ENCODE measurements around the gene FOXJ1. TPM values are rescaled to one million over a fixed set of nuclear protein-coding genes. Genes with fewer than 3 reads are reported as not detected.
A peak's percentile ranks its signal among the peaks of the same experiment; 100 is the strongest.

Gene FOXJ1
- polyA plus RNA-seq, 2 of the 4 experiments (the other 2 are of a cell fraction) = 0.09 to 0.50 TPM

DNA sequence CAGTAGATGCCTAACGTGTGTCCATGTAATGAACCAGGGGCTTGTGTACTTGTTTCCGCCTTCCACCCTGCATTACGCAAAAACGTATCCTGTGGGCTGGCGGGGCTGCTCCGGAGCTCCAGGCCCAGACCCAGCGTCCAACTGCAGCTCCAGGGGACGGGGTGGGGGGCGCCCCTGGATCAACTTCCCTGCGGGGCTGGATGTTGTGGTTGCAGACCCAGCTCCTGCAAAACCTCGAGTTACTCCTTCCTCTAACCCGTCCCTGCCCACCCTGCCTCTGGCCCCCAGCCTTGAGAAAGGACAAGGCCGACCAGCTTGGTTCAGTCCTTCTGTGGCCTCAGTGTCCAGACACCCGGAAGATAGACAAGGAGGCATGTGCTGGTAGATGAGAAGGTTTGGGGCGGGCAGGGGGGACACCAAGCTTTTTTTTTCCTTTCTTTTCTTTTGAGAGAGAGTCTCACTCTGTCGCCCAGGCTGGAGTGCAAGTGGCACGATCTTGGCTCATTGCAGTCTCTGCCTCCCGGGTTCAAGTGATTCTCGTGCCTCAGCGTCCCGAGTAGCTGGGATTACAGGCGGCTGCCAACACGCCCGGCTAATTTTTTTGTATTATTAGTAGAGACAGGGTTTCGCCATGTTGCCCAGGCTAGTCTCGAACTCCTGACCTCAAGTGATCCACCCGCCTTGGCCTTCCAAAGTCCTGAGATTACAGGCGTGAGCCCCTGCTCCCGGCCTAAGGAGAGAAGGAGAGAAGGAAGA, 36.7 kb downstream of the FOXJ1 start:
- ATAC-seq = no peak; a peak in 1 of 6 replicates
- TF ChIP-seq ZNF302 (CRISPR knock-in tag; IDR thresholded peaks at IDR 0.05) (no peak), HOXB13 (CRISPR knock-in tag; IDR thresholded peaks at IDR 0.05; ENCODE audit: low read depth) (no peak), ESRRA (IDR thresholded peaks at IDR 0.05; ENCODE audit: borderline replicate concordance, low read length) (no peak), HOXA7 (CRISPR knock-in tag; IDR thresholded peaks at IDR 0.05) (no peak), TP53 (CRISPR knock-in tag; IDR thresholded peaks at IDR 0.05) (no peak), EHMT2 (IDR thresholded peaks at IDR 0.05; ENCODE audit: low read depth) (0 out of 2 replicates have a peak, but pooled peaks have one; percentile 30), CBX8 (IDR thresholded peaks at IDR 0.05) (no peak), HEYL (CRISPR knock-in tag; IDR thresholded peaks at IDR 0.05) (no peak)
- TF ChIP-seq, protein P1, sequence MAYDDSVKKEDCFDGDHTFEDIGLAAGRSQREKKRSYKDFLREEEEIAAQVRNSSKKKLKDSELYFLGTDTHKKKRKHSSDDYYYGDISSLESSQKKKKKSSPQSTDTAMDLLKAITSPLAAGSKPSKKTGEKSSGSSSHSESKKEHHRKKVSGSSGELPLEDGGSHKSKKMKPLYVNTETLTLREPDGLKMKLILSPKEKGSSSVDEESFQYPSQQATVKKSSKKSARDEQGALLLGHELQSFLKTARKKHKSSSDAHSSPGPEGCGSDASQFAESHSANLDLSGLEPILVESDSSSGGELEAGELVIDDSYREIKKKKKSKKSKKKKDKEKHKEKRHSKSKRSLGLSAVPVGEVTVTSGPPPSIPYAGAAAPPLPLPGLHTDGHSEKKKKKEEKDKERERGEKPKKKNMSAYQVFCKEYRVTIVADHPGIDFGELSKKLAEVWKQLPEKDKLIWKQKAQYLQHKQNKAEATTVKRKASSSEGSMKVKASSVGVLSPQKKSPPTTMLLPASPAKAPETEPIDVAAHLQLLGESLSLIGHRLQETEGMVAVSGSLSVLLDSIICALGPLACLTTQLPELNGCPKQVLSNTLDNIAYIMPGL (CRISPR knock-in tag; IDR thresholded peaks at IDR 0.05; ENCODE audit: borderline replicate concordance) = no peak
- TF ChIP-seq, protein P2, sequence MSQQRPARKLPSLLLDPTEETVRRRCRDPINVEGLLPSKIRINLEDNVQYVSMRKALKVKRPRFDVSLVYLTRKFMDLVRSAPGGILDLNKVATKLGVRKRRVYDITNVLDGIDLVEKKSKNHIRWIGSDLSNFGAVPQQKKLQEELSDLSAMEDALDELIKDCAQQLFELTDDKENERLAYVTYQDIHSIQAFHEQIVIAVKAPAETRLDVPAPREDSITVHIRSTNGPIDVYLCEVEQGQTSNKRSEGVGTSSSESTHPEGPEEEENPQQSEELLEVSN (IDR thresholded peaks at IDR 0.05; ENCODE audit: borderline replicate concordance, low read depth) = peak; percentile 29; the same call in 1 of the 2 replicates
- 87% methylated on average over 29 of the region's 29 CpGs for WGBS (ENCODE audit: missing lambda C conversion rate)
- H3K27ac ChIP-seq = peak overlapping the region; percentile 84 to 87
- ChIA-PET POLR2A (interaction anchor here (0.6 to 1.3 kb wide), 6 partner anchors 11 to 249 kb away, joined by 3 to 4 read pairs (median 4); partner anchors contain the start of genes MRPL38, SRP68, UBALD2 and WBP2), CTCF (interaction anchor here (0.7 to 38.7 kb wide), 18 partner anchors 8 to 305 kb away, joined by 3 to 755 read pairs (median 5); no protein-coding TSS in a partner anchor)
- H3K4me3 ChIP-seq = peak overlapping the region; percentile 69
- no peak for FAIRE-seq
- peak overlapping the region; percentile 82 for H3K4me2 ChIP-seq
- no peaks in the 10 kb centered on the region for H3K9me3 ChIP-seq
- peaks cover 11% of the 10 kb centered on the region for H3K4me1 ChIP-seq
- DNase-seq (ENCODE audit: low read depth in 1 of 2, low spot score in 1 of 2) = no peak

DNA sequence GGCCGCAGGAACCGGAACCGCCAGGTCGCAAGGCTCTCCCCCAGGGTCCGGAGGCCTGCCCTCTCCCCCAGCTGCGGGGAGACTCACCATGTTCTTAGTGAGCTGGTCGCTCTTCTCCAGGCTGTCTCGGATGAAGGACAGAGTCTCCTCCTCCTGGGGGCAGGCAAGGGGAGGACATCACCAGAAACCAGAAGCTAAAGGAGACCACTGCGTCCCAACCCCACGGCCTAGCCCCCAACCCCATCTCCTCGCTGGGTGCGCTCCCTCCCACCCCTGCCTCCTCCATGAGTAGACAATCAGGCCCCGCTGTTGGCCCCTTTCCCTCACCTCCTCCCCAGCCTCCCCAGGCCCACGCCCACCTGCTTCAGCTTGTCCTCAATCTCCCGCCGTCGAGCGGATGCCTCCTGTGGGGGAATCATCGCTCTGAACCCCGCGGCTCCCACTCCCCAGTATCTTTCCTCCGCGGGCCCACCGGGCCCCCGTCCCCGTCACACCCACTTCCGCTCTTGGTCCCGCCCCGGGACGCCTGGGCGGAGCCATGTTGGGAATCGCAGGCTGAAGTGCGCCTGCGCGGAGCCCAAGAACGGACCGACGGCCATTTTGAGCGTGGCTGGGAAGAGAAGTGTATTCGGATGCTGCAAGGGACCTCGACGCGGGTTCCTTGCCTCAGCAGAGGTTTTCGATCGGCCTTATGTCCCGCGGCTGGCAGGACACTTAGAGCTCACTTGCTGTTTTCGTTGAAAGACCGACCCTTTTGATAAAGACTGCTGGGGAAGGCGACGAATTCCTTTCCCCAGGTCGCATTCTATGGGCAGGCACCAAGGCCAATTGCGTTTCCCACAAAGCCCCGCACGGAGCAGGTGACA, 37.5 kb downstream of the FOXJ1 start, which contains the start of gene EXOC7:
TSS of gene EXOC7 (minus strand) at position 514 of the 866 bp plus-strand sequence. CDS start at position 419, 95 bp downstream.
- peak; percentile 93 to 96 for ATAC-seq
- H3K9me3 ChIP-seq = no peaks in the 10 kb centered on the region
- CTCF ChIA-PET = interaction anchor here (0.7 to 38.7 kb wide), 19 partner anchors 8 to 305 kb away, joined by 3 to 755 read pairs (median 5); partner anchors contain the start of gene ZACN
- peak; percentile 95 for DNase-seq (ENCODE audit: low read depth in 1 of 2, low spot score in 1 of 2)
- H3K27ac ChIP-seq = peak within 1 kb of the TSS; percentile 84 to 87
- POLR2A ChIA-PET = interaction anchor here (0.6 to 1.3 kb wide), 7 partner anchors 12 to 248 kb away, joined by 3 to 5 read pairs (median 4); partner anchors contain the start of genes MRPL38, SRP68, UBALD2 and WBP2
- H3K4me3 ChIP-seq = peak within 1 kb of the TSS; percentile 69
- no peak for FAIRE-seq
- WGBS (ENCODE audit: missing lambda C conversion rate) = 6% methylated on average over 48 of the region's 55 CpGs
- H3K4me2 ChIP-seq = peak within 1 kb of the TSS; percentile 82
- peaks cover 11% of the 10 kb centered on the region for H3K4me1 ChIP-seq
- TF ChIP-seq, protein P3, sequence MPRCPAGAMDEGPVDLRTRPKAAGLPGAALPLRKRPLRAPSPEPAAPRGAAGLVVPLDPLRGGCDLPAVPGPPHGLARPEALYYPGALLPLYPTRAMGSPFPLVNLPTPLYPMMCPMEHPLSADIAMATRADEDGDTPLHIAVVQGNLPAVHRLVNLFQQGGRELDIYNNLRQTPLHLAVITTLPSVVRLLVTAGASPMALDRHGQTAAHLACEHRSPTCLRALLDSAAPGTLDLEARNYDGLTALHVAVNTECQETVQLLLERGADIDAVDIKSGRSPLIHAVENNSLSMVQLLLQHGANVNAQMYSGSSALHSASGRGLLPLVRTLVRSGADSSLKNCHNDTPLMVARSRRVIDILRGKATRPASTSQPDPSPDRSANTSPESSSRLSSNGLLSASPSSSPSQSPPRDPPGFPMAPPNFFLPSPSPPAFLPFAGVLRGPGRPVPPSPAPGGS (IDR thresholded peaks at IDR 0.05) = peak; percentile 71; the same call in 2 of the 3 replicates
- peak; percentile 83 for TF ChIP-seq PHF8 (IDR thresholded peaks at IDR 0.05; ENCODE audit: borderline replicate concordance, low read depth)
- no peak for TF ChIP-seq HOXB5 (CRISPR knock-in tag; IDR thresholded peaks at IDR 0.05)
- TF ChIP-seq MYC (IDR thresholded peaks at IDR 0.05; ENCODE audit: borderline replicate concordance, low read length) = no peak
- TF ChIP-seq MAFK (IDR thresholded peaks at IDR 0.05; ENCODE audit: partially characterized antibody) = no peak
- TF ChIP-seq EHF (CRISPR knock-in tag; IDR thresholded peaks at IDR 0.05) = no peak
- TF ChIP-seq POLR2A (IDR thresholded peaks at IDR 0.05; ENCODE audit: low read length) = peak; percentile 85
- TF ChIP-seq ESRRA (IDR thresholded peaks at IDR 0.05; ENCODE audit: borderline replicate concordance, low read length) = no peak
- TF ChIP-seq, protein P2 (IDR thresholded peaks at IDR 0.05; ENCODE audit: borderline replicate concordance, low read depth) = peak; percentile 88
- TF ChIP-seq JUN (IDR thresholded peaks at IDR 0.05) = peak; percentile 67 to 87; a peak in 4 of 5 replicates
- TF ChIP-seq, protein P4, sequence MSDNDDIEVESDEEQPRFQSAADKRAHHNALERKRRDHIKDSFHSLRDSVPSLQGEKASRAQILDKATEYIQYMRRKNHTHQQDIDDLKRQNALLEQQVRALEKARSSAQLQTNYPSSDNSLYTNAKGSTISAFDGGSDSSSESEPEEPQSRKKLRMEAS (IDR thresholded peaks at IDR 0.05) = peak; percentile 91
- 0 out of 2 replicates have a peak, but pooled peaks have one; percentile 36 for TF ChIP-seq TFCP2L1 (CRISPR knock-in tag; IDR thresholded peaks at IDR 0.05)
- TF ChIP-seq, protein P1 (CRISPR knock-in tag; IDR thresholded peaks at IDR 0.05; ENCODE audit: borderline replicate concordance) = no peak
- TF ChIP-seq, protein P5, sequence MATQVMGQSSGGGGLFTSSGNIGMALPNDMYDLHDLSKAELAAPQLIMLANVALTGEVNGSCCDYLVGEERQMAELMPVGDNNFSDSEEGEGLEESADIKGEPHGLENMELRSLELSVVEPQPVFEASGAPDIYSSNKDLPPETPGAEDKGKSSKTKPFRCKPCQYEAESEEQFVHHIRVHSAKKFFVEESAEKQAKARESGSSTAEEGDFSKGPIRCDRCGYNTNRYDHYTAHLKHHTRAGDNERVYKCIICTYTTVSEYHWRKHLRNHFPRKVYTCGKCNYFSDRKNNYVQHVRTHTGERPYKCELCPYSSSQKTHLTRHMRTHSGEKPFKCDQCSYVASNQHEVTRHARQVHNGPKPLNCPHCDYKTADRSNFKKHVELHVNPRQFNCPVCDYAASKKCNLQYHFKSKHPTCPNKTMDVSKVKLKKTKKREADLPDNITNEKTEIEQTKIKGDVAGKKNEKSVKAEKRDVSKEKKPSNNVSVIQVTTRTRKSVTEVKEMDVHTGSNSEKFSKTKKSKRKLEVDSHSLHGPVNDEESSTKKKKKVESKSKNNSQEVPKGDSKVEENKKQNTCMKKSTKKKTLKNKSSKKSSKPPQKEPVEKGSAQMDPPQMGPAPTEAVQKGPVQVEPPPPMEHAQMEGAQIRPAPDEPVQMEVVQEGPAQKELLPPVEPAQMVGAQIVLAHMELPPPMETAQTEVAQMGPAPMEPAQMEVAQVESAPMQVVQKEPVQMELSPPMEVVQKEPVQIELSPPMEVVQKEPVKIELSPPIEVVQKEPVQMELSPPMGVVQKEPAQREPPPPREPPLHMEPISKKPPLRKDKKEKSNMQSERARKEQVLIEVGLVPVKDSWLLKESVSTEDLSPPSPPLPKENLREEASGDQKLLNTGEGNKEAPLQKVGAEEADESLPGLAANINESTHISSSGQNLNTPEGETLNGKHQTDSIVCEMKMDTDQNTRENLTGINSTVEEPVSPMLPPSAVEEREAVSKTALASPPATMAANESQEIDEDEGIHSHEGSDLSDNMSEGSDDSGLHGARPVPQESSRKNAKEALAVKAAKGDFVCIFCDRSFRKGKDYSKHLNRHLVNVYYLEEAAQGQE (IDR thresholded peaks at IDR 0.05) = no peak
